Coronary artery (tissue), 2 donors: ENCODE data around the gene PTPN12.

ENCODE experiments used
- DNase-seq: peaks from one replicate; pipeline ENCODE4 v3.0.0-alpha.2; 2017; ENCODE audit warnings: low spot score
- H3K27ac ChIP-seq, 2 donors: fragments of 200-600 bp; sonication (generic); one replicate each; pipeline ENCODE4 v1.5.1; 2016 to 2019
- H3K4me3 ChIP-seq: fragments of 200-600 bp; sonication (generic); 2 replicates; pipeline ENCODE4 v1.5.1; 2016; ENCODE audit warnings: mild to moderate bottlenecking, moderate library complexity
- CTCF ChIP-seq: fragments of 200-600 bp; sonication (generic); IDR thresholded peaks from one replicate; pipeline ENCODE4 v1.5.1; 2019; ENCODE audit warnings: antibody characterized with exemption

The PTPN12 gene

GRCh38 chr7:77664715-77665114, 127.6 kb downstream of the PTPN12 start:
- Histone ChIP-seq H3K4me3 (no peak overlapping the region), H3K27ac (no peak overlapping the region)
- no peak for TF ChIP-seq CTCF
- DNase-seq = no peak

- Histone ChIP-seq H3K27ac (no peak overlapping the region), H3K4me3 (no peak overlapping the region)
- TF ChIP-seq CTCF = no peak
- DNase-seq = no peak
Observed at GRCh38 chr7:77665161-77665560, 128.1 kb downstream of the PTPN12 start.

GRCh38 chr7:77667459-77668086, 130.5 kb downstream of the PTPN12 start:
- no peak for DNase-seq
- no peak for TF ChIP-seq CTCF
- no peak overlapping the region for H3K4me3 ChIP-seq
- no peak overlapping the region for H3K27ac ChIP-seq

- TF ChIP-seq CTCF = no peak
Observed at GRCh38 chr7:77674878-77675277, 137.8 kb downstream of the PTPN12 start.

GRCh38 chr7:77679608-77680007, 142.5 kb downstream of the PTPN12 start:
- Histone ChIP-seq H3K4me3 (no peak overlapping the region), H3K27ac (no peak overlapping the region)
- no peak for DNase-seq
- no peak for TF ChIP-seq CTCF

More at GRCh38 chr7:77674878-77675277, 137.8 kb downstream of the PTPN12 start:
- Histone ChIP-seq H3K27ac (no peak overlapping the region), H3K4me3 (no peak overlapping the region)
- DNase-seq = no peak

GRCh38 chr7:77680266-77680665, 143.2 kb downstream of the PTPN12 start:
- DNase-seq = no peak
- Histone ChIP-seq H3K4me3 (no peak overlapping the region), H3K27ac (no peak overlapping the region)
- TF ChIP-seq CTCF = no peak

GRCh38 chr7:77684030-77684429, 146.9 kb downstream of the PTPN12 start:
- Histone ChIP-seq H3K27ac (no peak overlapping the region), H3K4me3 (no peak overlapping the region)
- no peak for TF ChIP-seq CTCF
- DNase-seq = no peak
